A172 (cell line): ENCODE measurements around the gene RPL10A. TPM values are rescaled to one million over a fixed set of nuclear protein-coding genes. Genes with fewer than 3 reads are reported as not detected.
A peak's percentile ranks its signal among the peaks of the same experiment; 100 is the strongest.

Experiments used
- DNase-seq: peaks from one replicate; pipeline ENCODE4 v3.0.0-alpha.2; 2015; ENCODE audit warnings: low spot score
- total RNA-seq: library from RNA; depleted of rRNA; stranded (reverse); fragments of >200 nt; shearing (Covaris generic); gene quantifications from 2 replicates; pipeline ENCODE4 v1.2.3, GENCODE V29; 2014

The RPL10A gene
- total RNA-seq, 1 experiment from 2014 or later: 1,151 TPM

DNA sequence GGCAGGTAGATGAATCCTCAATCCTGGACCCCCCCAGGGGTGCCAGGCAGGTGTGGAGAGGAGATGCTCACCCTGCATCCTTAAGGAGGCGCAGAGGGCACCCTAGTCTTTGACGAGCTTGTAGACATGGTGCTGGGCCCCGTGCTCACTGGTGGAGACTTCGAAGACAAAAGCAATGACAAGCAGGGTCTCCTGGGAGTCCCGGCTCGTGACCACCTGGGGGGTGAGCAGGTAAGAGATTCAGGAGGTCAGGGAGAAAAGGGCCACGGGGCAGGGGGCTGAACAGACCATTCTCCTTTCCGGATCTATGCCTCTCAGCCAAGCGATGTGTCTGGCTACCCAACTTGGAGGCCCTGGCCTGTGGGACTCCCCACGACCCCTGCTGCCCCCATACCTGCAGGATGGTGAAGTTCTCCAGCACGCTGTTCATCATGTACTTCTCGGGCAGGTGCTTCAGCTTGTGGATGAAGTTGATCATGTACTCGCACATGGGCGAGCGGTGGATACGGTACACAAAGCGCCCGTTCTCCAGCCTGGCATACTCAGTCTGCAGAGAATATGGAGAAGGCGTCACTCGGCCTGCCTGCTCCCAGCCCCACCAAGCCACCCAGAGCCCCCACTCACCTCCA, 6.9 kb downstream of the RPL10A start:
- no peak for DNase-seq

DNA sequence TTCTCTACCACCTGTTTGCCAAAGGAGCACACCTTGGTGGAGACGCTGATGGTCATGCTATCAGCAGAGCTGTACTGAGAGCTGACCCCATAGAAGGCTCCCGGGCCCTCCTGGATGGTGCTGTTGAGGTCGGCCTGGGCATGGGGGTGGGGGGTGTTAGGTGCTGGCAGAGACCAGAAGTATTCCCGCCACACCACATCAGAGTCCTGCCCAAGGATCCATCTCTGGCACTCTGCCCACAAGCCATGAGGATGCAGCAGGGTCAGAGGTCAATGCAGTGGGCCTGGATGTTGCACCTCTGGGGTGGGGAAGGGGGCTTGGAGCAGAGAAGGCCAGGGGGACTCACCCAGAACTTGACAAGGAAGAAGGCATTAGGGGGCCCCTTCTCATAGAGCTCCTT, 7.4 kb downstream of the RPL10A start:
- no peak for DNase-seq

DNA sequence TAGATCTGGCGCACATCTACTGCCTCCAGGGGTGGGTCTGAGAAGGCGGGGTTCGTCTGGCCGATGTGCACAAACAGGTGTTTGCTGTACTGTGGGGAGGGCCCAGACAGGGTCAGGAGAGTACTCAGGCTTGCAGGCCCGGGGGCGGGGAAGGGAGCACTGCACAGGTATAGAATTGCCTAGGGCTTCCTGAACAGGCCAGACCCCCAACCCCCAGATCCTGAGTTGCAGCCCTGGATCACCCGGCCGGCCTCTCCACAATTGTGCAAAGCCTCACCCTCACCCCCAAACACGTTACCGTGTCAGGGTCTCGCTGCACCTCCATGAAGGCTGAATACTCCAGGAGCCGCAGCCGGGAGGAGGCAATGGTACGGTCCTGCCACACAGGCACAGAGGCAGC, 7.8 kb downstream of the RPL10A start:
- no peak for DNase-seq

DNA sequence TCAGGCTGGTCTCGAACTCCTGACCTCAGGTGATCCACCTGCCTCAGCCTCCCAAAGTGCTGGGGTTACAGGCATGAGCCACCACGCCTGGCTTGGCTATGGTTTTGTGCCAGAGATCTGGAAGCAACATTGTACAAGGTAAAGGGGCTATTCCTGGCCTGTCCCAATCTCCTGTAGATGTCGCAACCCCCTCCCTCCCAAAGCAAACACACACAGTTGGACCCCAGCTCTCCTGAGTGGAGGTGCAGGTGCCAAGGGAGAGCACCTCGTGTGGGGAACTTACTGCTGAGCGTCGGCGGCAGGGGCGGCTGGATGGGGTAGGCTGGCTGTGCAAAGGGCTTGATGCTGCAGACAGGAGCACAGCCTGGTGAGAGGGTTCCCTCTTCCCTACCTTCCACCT, 8.8 kb downstream of the RPL10A start:
- DNase-seq: no peak

DNA sequence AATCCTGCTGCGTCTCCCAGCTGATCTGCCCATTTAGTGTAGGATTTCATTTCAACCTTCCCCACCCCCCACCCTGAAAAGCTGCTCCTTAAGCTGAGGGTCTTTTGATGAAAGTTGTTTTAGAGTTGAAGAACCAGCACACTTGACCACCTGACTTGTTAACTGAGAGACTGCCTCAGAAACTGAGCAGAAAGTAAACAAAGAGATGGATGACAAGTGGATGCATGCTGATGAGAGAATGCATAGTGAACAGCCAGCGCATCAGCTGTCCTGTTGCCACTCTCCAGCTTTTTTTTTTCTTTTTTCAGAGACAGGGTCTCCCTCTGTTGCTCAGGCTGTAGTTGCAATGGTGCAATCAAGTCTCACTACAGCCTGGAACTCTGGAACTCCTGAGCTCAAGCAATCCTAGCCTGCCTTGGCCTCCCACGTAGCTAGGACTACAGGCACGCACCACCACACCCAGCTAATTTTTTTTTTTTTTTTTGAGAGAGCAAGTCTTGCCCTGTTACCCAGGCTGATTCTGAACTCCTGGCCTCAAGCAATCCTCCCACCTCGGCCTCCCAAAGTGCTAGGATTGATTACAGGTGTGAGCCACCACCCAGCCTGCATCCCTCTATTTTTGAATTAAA, 9.5 kb downstream of the RPL10A start:
- no peak for DNase-seq

DNA sequence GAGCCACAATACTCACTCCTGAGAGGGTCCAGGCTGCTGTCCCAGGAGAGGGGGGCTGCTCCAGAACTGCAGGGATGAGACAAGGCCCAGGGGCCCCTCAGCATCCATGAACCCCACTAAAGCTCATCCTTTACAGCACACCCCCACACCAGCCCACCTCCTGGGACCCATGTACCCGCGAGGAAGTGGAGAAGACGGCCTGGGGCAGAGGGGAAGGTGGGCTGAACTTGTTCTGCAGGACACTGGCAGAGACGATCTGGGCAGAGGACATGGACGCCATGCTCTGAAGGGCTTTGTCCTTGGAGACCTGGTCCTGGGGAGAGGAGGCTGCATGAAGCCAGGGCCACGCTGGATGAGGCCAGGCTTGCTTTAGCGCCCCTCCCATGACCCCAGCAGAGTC, 10.1 kb downstream of the RPL10A start:
- no peak for DNase-seq

DNA sequence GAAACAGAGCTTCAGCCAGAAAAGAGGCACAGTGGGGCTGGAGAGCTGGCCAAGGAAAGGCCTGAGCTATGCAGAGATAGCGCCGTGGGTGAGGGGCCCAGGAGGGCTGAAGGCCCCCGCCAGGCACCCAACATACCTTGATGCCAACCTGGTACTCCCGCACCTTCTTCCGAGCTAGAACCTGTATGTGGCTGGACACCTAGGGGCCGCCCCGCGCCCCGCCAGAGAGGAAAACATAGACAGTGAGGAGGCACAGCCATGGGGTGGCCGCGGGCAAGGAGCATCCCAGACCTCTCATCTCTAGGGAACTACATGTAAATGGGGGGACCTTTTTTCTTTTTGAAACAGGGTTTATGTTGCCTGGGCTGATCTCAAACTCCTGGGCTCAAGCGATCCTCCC, 12.0 kb downstream of the RPL10A start:
- DNase-seq: no peak

DNA sequence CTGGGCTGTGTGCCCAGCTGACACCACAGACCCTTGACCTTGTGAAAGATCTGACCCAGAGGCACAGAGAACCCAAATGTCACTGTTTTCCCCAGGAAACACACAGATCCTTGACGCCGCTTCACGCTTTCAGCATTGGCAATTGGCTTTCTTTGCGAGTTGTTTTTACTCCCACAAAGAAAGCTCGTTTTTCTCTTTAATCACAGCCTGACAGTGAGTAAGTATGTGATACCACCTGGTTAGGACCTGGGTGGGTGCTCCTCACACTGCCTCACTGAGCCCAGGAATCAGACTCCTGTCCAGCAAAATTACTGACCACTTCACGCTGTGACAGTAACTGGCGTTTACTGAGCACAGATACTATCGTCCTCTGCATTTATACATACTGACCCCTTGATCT, 13.0 kb downstream of the RPL10A start:
- no peak for DNase-seq

DNA sequence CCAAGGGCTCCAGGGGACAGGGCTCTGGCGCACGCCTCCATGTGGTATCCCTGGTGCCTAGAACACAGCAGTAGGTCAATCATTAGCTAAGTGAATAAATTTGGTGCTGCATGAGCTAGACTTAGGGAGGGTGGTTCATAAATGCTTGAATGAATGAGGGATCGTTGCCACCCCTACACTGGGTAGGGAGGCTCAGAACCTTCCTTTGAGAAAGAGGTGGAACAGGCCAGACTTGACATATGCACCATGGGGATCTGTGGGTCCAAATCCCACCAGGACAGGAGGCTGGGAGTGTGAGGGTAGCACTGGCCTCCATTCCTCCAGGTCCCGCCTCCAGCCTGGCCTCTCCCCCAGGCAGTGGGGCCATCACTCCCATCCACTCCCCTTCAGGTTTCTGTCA, 14.9 kb downstream of the RPL10A start:
- no peak for DNase-seq

DNA sequence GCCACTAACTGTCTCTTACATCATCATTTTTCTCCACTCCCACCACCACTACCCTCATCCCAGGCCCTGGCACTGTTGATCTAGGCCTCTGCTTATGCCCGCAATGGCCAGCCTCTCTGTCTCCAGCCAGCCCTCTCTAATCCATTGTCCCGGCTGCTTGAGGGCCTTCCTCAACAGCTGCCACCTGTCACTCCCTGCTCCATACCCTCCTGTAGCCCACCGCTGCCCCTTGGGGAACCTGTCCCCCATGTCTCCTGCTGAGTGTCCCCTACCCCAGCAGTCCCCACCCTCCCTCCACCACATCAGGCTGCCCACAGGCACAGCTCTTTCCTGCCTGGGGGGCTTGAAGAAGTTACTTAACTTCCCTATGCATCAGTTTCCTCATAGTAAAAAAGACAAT, 15.3 kb downstream of the RPL10A start:
- DNase-seq: no peak

DNA sequence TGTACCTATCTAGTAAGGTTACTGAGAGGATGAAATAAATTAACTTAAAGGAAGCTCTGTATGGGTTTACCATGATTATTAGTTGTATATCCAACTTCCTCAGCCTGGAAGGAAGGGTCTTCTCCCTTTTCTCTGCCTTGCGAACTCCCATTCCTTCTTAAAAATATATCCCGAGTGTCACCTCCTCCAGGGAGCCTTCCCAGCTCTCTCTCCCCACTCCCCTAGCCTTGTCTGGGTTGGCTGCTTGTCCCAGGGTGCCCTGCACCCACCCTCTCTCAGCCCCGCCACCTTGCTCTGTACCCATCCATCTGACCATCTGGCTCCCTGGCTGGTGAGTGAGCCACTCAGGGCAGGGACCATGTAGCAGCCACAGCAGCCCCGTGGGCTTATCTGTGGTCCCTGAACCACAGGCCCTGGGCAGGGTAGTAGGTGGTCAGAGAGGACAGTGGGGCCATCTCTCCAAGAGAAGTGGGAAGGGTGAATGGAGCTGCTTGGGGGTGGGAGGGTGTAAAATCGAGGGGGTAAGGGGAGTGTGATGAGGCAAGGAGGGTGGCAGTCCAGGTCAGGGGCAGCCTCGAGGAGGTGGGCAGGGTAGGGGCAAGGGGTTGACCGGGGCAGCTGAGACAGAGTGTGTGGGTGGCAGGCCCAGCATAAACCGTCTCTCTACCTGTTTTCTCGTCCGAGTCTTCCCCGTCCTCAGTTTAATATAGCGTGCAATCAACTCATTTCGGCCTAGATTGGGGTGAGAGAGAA, 15.9 kb downstream of the RPL10A start:
- DNase-seq: no peak

DNA sequence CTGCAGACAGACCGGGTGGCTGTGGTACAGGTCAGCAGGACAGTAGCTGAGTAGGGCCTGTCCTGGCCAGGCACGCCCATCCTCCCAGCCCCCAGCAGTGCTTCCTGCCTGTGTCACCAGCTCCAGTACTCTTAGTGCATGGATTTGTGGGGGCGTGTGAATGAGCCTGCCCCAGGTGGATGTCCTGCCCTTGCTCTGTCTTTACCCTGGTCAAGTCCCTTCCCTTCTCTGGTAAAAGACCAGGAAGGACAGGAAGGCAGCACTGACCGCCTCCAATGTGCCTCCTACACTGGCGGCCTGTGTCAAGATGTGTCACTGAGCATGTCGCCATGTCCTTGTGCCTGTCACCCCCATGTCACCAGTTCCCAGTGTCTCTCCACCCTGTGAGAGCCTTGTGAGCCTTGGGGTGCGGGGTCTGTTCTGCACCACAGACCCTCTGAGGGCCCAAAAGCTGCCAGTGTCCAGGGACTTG, 16.8 kb downstream of the RPL10A start:
- peak; percentile 83 for DNase-seq

DNA sequence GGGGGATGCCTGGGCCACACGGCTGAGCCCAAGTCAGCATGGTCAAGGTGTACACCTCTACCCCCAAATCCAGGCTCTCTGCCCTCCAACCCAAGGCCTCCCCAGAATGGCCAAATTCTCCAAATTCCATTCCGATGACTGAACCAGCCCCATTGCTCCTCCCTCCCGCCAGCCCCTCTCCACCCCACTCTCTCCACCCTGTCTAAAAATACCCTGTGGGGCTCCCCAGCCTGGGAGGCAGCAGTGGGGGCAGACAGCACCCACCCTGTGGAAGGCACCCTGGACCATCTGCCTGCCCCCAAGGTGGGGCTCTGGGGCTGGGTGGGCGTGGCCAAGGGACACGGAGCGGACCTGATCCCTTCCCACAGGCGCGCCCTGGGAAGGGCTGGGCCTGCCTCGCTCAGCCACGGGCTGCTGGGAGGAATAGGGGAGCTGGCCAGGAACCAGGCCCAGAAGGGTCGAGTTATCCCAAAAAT, 17.2 kb downstream of the RPL10A start:
- DNase-seq: peak; percentile 90

DNA sequence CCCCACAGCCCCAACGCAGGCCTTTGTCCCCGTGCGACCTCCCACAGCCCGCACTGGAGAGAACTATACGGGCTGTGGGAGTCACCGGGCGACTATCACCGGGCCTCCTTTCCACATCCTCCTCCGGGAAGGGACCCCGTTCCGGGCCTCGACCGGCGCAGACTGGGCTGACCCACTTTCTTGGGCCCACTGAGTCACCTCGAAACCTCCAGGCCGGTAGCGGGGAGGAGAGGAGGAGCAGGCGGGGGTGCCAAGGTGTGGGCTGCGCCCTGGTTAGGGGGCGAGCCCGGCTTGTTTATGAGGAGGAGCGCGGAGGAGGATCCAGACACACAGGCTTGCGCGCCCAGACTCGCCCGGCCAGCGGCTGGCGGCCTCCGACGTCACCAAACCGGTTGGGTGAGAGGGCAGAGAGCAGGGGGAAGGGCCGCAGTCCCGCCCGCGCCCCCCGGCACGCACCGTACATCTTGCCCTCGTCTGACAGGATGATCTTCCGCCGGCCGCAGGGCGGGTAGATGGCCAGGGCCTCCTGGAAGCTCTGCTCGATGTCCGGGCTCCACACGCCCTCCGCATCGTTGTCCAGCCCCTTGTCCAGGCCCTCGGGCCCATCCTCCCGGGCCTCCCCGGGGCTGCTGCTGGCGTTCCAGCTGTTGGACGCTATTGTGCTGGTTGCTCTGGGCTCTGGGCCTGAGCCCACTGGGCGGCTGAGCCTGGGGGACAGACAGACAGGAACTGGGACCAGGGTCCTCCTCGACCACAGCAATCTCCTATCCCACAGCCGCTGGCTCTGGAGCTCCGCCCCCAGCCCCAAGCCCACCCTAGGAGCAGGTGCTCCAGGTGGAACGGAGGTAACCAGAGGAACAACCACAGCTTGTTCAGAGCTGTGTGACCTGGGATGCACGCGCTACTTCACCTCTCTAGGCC, 18.1 kb downstream of the RPL10A start:
- DNase-seq: no peak

DNA sequence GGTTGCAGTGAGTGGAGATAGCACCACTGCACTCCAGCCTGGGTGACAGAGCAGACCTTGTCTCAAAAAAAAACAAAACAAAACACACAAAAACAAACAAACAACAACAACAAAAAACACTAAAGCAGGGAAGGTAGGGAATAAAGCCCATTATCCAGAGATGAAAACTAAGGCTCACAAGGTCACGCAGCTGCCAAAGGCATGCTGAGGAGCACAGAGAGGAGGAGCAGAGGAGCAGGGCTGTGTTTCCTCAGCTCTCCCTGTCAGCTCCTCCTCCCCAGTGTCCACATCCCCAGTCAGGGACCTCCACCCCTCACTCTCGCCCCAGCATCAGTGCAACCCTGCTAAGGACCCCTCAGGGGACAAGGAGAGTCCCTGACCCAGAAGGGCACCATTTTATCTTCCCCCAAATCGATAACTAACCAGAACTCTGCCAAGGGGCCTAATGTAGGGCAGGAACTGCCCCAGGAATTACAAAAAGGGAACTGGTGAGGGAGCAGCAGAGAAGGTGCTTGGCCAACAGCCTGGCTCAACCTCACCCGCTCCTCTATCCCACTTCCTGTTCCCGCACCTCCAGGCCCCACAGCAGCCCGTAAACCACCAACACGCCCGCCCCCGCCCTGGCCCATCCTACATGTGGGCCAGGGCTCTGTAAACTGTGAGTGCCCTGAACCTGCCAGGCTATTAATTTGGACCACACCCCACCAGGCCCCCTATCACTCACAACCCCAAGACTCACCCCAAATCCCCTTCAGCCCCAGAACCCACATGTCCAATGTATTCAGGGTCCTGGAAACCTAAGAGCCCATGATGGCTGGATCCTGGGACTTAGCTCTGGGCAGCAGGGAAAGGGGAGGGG, 19.7 kb downstream of the RPL10A start:
- DNase-seq: peak; percentile 78

DNA sequence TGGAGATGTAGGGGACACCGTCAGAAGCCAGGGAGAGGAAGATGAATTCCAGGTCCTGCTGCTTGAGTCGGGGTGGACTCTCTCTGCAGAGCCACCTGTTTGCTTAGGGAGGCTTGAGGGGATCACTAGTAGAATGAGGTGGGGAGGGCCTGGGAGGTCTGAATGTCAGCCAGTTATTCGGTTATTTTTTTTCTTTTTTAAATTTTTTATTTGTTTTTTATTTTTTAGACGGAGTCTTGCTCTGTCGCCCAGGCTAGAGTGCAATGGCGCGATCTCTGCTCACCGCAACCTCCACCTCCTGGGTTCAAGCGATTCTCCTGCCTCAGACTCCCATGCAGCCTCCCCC, 20.3 kb downstream of the RPL10A start:
- DNase-seq: no peak

DNA sequence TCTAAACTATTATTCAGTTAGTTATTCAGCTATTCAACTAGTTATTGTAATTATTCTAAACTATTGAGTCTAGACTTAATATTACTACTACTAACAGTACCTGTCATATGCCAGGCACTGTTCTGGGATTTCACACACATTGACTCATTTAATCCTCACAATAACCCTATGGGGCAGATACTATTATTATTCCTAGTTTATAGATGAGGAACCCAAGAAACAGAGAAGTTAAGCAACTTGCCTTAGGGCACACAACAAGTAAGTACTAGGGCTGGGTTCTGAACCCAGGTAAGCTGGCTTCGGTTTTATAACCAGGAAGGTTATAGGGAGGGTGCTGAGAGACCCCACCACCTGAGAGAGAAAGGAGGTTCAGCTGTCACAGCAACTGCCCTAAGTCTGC, 20.9 kb downstream of the RPL10A start:
- no peak for DNase-seq

DNA sequence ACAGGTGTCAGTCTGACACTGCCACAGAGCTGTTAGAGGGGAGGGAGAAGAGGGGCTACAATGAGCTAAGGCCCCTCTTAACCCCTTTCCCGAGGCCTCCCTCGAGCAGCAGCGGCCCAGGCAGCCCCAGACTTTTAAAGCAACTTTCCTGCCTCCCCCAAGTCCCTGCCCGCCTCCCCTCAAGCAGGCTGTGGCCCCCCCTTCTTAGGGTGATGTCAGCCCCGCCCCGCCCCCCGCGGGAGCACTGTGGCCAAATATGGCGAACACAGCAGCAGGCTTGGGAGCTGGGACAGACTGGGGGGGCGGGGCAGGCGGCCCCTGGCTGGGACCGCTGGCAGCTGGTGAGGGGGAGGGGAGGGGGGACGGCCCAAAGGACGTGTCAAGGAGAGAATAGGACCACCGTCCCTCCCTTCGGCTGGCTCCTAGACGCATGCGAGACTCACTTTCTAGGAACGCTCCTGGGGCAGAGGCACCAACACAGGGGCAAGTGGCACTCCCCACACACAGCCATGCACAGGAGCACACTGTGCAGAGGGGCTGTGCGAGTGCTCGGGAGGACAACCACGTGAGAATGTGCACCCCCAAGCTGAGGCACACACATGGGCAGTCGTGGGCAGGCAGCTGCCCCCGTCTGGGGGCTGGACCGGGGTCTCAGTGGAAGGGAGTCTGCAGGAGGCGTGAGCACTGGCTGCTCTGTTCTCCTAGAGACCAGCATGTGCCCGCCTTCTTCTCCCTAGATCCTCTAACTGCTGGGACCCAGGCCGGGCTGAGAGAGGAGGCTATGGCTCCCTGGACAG, 22.0 kb downstream of the RPL10A start:
- no peak for DNase-seq

DNA sequence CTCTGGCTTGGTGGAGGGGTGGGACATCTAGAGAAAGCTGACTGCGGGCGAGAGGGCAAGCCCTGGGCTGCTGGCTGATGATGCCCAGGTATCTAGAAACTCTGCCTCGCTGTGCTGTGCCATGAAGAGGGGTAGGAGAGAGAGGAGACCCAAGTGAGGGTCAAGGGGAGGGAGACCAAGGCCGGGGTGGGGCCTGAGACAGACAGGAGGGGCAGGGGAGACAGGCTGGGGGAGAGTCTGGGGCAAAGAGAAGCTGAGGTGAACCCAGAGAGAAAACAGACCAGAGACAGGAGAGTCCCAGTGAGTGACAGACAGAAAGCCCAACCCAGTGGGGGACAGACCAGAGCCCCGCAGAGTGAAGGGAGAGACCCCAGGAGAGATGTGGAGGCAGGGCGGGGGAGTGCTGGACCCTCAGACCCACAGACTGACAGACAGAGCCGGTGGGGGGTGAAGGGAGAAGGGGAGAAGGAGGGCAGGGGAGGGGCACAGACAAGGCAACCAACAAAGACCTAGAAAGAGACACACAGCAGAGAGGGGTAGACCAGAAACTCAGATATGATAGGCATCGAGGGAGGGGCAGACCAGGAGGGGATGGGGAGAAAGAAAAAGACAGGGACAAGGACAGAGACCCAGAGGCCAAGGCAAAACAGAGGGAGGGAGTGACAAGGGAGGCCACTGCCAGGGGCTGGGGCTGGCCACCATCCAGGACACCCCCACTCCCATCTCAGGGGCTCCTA, 22.8 kb downstream of the RPL10A start:
- DNase-seq: no peak
